Esophagus muscularis mucosa (tissue), 4 donors: ENCODE data around the gene TNFRSF17. TPM values are rescaled to one million over a fixed set of nuclear protein-coding genes. Genes with fewer than 3 reads are reported as not detected.
A peak's percentile ranks its signal among the peaks of the same experiment; 100 is the strongest.
"Not testable (repeated sequence)": the region's sequence is repeated elsewhere in the genome, so short reads cannot be mapped to it uniquely, and the experiment has no call there.

ENCODE experiments used
- DNase-seq: peaks from one replicate; pipeline ENCODE4 v3.0.0-alpha.2; 2017; ENCODE audit errors: extremely low spot score
- H3K27ac ChIP-seq, 4 donors: fragments of 200-600 bp; sonication (generic); replicated peaks in 1 of 4; 1 replicate in 3 of 4; 2 replicates in 1 of 4; pipeline ENCODE4 v1.5.1; 2016 to 2019; ENCODE audit warnings: mild to moderate bottlenecking in 1 of 4
- H3K27me3 ChIP-seq, 4 donors: fragments of 200-600 bp; sonication (generic); one replicate each; pipeline versions ENCODE4 v1.5.1 to v1.6.0; 2016 to 2019
- H3K36me3 ChIP-seq, 4 donors: fragments of 200-600 bp; sonication (generic); one replicate each; pipeline ENCODE4 v1.5.1; 2016 to 2019
- H3K4me1 ChIP-seq, 4 donors: fragments of 200-600 bp; sonication (generic); one replicate each; pipeline ENCODE4 v1.5.1; 2016 to 2019
- H3K4me3 ChIP-seq, 4 donors: fragments of 200-600 bp; sonication (generic); 1 replicate in 2 of 4; 2 replicates in 2 of 4; pipeline ENCODE4 v1.5.1; 2016 to 2019; ENCODE audit warnings: mild to moderate bottlenecking in 4 of 4, moderate library complexity in 1 of 4
- H3K9me3 ChIP-seq, 4 donors: fragments of 200-600 bp; sonication (generic); 1 replicate in 3 of 4; 2 replicates in 1 of 4; pipeline ENCODE4 v1.5.1; 2016 to 2019
- CTCF ChIP-seq, 3 experiments: fragments of 200-600 bp in 2 of 3; fragments of 450-650 bp in 1 of 3; sonication (generic) in 2 of 3; IDR thresholded peaks; one replicate each; pipeline ENCODE4 v1.5.1; 2017 to 2019; ENCODE audit warnings: antibody characterized with exemption in 3 of 3, mild to moderate bottlenecking in 2 of 3, moderate library complexity in 1 of 3
- EP300 ChIP-seq: sonication (generic); formaldehyde crosslinking; IDR thresholded peaks from one replicate; pipeline ENCODE4 v1.6.1; 2017; ENCODE audit warnings: antibody characterized with exemption
- POLR2A ChIP-seq: fragments of 450-650 bp; IDR thresholded peaks from one replicate; pipeline ENCODE4 v1.6.1; 2017; ENCODE audit warnings: antibody characterized with exemption, moderate library complexity, mild to moderate bottlenecking, low read depth
- POLR2AphosphoS5 ChIP-seq, 2 donors: sonication (generic); formaldehyde crosslinking; IDR thresholded peaks; one replicate each; pipeline ENCODE4 v1.6.1; 2017; ENCODE audit warnings: antibody characterized with exemption in 2 of 2
- WGBS: methylation state at CpG from one replicate; pipeline ENCODE4 v1.1.5; 2018; 5-methylcytosine and 5-hydroxymethylcytosine counted together
- intact Hi-C: fragments of 100-400 bp; cut with DNase I; formaldehyde crosslinking; loops from one replicate; pipeline ENCODE4 v1.15.1; 2023
- total RNA-seq, 4 donors: library from RNA; depleted of rRNA; stranded (reverse); fragments of >200 nt; gene quantifications; one replicate each; pipeline versions ENCODE4 v1.1.0 to v1.2.1, GENCODE V29; 2016

The TNFRSF17 gene
- total RNA-seq, 4 donors from 2014 or later, result not detected

- Histone ChIP-seq H3K36me3 (no peaks in the 10 kb centered on the region), H3K27me3 (peaks cover 0 to 6% (median 0%) of the 10 kb centered on the region in 4 donors), H3K27ac (no peak overlapping the region), H3K9me3 (no peaks in the 10 kb centered on the region), H3K4me1 (no peaks in the 10 kb centered on the region), H3K4me3 (no peak overlapping the region)
- TF ChIP-seq POLR2AphosphoS5 (IDR thresholded peaks at IDR 0.05), result no peak
- TF ChIP-seq POLR2A, result no peak
- TF ChIP-seq EP300, result no peak
- no peak for TF ChIP-seq CTCF (IDR thresholded peaks at IDR 0.05)
- DNase-seq, result no peak
- intact Hi-C loops, result no loop called here
- WGBS, result 70% methylated on average over 3 of the region's 3 CpGs
These were observed 18.6 kb upstream of the TNFRSF17 start for GRCh38 chr16:11946433-11946832.

- intact Hi-C loops, result no loop called here
- Histone ChIP-seq H3K9me3 (no peaks in the 10 kb centered on the region), H3K27me3 (peaks cover 0 to 6% (median 0%) of the 10 kb centered on the region in 4 donors), H3K4me3 (no peak overlapping the region), H3K27ac (no peak overlapping the region), H3K36me3 (no peaks in the 10 kb centered on the region), H3K4me1 (no peaks in the 10 kb centered on the region)
- 93% methylated on average over 5 of the region's 5 CpGs for WGBS
- DNase-seq, result no peak
- no peak for TF ChIP-seq CTCF (IDR thresholded peaks at IDR 0.05)
These were observed 16.2 kb upstream of the TNFRSF17 start for GRCh38 chr16:11948819-11949218.

GRCh38 chr16:11949527-11949926 lies 15.5 kb upstream of the TNFRSF17 start:
- Histone ChIP-seq H3K4me1 (no peaks in the 10 kb centered on the region), H3K36me3 (no peaks in the 10 kb centered on the region), H3K27me3 (peaks cover 0 to 6% (median 0%) of the 10 kb centered on the region in 4 donors), H3K4me3 (no peak overlapping the region), H3K27ac (no peak overlapping the region), H3K9me3 (no peaks in the 10 kb centered on the region)
- TF ChIP-seq CTCF (IDR thresholded peaks at IDR 0.05) (peak in 1 of 3 experiments; percentile 28), POLR2AphosphoS5 (IDR thresholded peaks at IDR 0.05) (no peak)
- WGBS, result 23% methylated on average over 4 of the region's 4 CpGs
- DNase-seq, result no peak
- intact Hi-C loops, result no loop called here

- peaks cover 0 to 6% (median 0%) of the 10 kb centered on the region in 4 donors for H3K27me3 ChIP-seq
- no peak for DNase-seq
- no peaks in the 10 kb centered on the region for H3K9me3 ChIP-seq
- no peak overlapping the region for H3K4me3 ChIP-seq
- TF ChIP-seq EP300, result no peak
- no peak overlapping the region for H3K27ac ChIP-seq
- no peaks in the 10 kb centered on the region for H3K36me3 ChIP-seq
- 86% methylated on average over 5 of the region's 5 CpGs for WGBS
- intact Hi-C loops, result no loop called here
- no peaks in the 10 kb centered on the region for H3K4me1 ChIP-seq
These were observed 14.6 kb upstream of the TNFRSF17 start for GRCh38 chr16:11950388-11950787.

GRCh38 chr16:11953576-11953975 lies 11.4 kb upstream of the TNFRSF17 start:
- H3K36me3 ChIP-seq, DNase-seq, H3K4me1 ChIP-seq, H3K9me3 ChIP-seq, H3K4me3 ChIP-seq, H3K27me3 ChIP-seq, intact Hi-C loops, H3K27ac ChIP-seq: not testable (repeated sequence)
- WGBS, result 87% methylated on average over 8 of the region's 8 CpGs

GRCh38 chr16:11955713-11956123 lies 9.3 kb upstream of the TNFRSF17 start:
- Histone ChIP-seq H3K27me3 (no peaks in the 10 kb centered on the region), H3K36me3 (no peaks in the 10 kb centered on the region), H3K27ac (peak overlapping the region in 3 of 4 donors; percentile 31 to 55 (median 43)), H3K4me1 (peaks cover 0 to 4% (median 0%) of the 10 kb centered on the region in 4 donors), H3K4me3 (no peak overlapping the region), H3K9me3 (no peaks in the 10 kb centered on the region)
- WGBS, result 41% methylated on average over 8 of the region's 8 CpGs
- TF ChIP-seq POLR2AphosphoS5 (IDR thresholded peaks at IDR 0.05) (peak in 1 of 2 donors; percentile 47), EP300 (no peak)
- no peak for DNase-seq
- intact Hi-C loops, result no loop called here
